Kidney (tissue), 14 donors: ENCODE measurements around the gene TTC6. TPM values are rescaled to one million over a fixed set of nuclear protein-coding genes. Genes with fewer than 3 reads are reported as not detected.

Experiments
- DNase-seq, 5 donors: peaks; one replicate each; pipeline ENCODE4 v3.0.0-alpha.2; 2013 to 2020
- FAIRE-seq: peaks from 2 replicates; lab custom pipeline; 2012; peaks lifted over from hg19 to GRCh38; lab: Jason Lieb, UNC
- H3K27ac ChIP-seq, 2 donors: one replicate each; pipeline ENCODE4 v1.7.0; 2013; ENCODE audit warnings: low read depth in 2 of 2, low read length in 2 of 2, inconsistent platforms in 1 of 2
- H3K27me3 ChIP-seq: one replicate; pipeline ENCODE4 v1.7.1; 2013; ENCODE audit warnings: low read length, inconsistent platforms; ENCODE audit not compliant: control insufficient read depth, insufficient read depth
- H3K36me3 ChIP-seq, 3 donors: one replicate each; pipeline versions ENCODE4 v1.7.0 to v1.7.1; 2013; ENCODE audit warnings: low read length in 3 of 3, control low read depth in 1 of 3, inconsistent platforms in 1 of 3; ENCODE audit not compliant: insufficient read depth in 3 of 3, control insufficient read depth in 2 of 3
- H3K4me1 ChIP-seq, 3 donors: one replicate each; pipeline versions ENCODE4 v1.7.0 to v1.7.1; 2013; ENCODE audit warnings: low read length in 3 of 3, inconsistent platforms in 1 of 3, low read depth in 1 of 3; ENCODE audit not compliant: control insufficient read depth in 2 of 3, insufficient read depth in 2 of 3
- H3K4me3 ChIP-seq, 3 donors: one replicate each; pipeline versions ENCODE4 v1.7.0 to v1.8.1; 2013; ENCODE audit warnings: low read length in 3 of 3, control low read depth in 1 of 3, inconsistent platforms in 1 of 3
- H3K9ac ChIP-seq, 3 donors: one replicate each; pipeline versions ENCODE4 v1.7.0 to v1.7.1; 2013; ENCODE audit warnings: low read length in 3 of 3, control low read depth in 1 of 3, inconsistent platforms in 1 of 3
- H3K9me3 ChIP-seq, 3 donors: one replicate each; pipeline versions ENCODE4 v1.7.0 to v1.7.1; 2013; ENCODE audit warnings: low read length in 3 of 3, control low read depth in 1 of 3, inconsistent platforms in 1 of 3; ENCODE audit not compliant: control insufficient read depth in 2 of 3, insufficient read depth in 1 of 3
- intact Hi-C: fragments of 100-400 bp; cut with DNase I; formaldehyde crosslinking; loops from one replicate; pipeline ENCODE4 v1.11.1; 2022
- polyA plus RNA-seq: library from polyadenylated mRNA; stranded (reverse); fragments of 350-450 nt; fragmentation: Illumina TruSeq; extraction: RNeasy Lipid Tissue Mini Kit (QIAGEN cat#74804); gene quantifications from one replicate; pipeline ENCODE4 v1.2.3, GENCODE V29; 2014; ENCODE audit warnings: low read depth, low replicate concordance; ENCODE audit not compliant: insufficient read depth
- total RNA-seq: library from RNA; stranded (reverse); fragmentation: NEBNext Ultra II Directional; extraction: Animal tissue kit (Norgen Biotek cat#: 25700); gene quantifications from one replicate; pipeline ENCODE4 v1.2.1, GENCODE V29; 2021
- TF ChIP-seq, protein P1 (sequence below): IDR thresholded peaks from 3 replicates; pipeline ENCODE4 v1.5.1; 2012; ENCODE audit warnings: mild to moderate bottlenecking, moderate library complexity, borderline replicate concordance; ENCODE audit not compliant: insufficient read depth; ENCODE audit errors: extremely low read depth
- donor health status: control.
- donor health status: control.
- donor health status: control.
- donor health status: control.
- donor health status: control.
- donor health status: DM: yes; HTN: yes; CAD: no.
- donor health status: Normal renal cell carcinoma (clear cell type).

The TTC6 gene
- total and polyA plus RNA-seq, 2 donors from 2014 or later, result not detected

DNA sequence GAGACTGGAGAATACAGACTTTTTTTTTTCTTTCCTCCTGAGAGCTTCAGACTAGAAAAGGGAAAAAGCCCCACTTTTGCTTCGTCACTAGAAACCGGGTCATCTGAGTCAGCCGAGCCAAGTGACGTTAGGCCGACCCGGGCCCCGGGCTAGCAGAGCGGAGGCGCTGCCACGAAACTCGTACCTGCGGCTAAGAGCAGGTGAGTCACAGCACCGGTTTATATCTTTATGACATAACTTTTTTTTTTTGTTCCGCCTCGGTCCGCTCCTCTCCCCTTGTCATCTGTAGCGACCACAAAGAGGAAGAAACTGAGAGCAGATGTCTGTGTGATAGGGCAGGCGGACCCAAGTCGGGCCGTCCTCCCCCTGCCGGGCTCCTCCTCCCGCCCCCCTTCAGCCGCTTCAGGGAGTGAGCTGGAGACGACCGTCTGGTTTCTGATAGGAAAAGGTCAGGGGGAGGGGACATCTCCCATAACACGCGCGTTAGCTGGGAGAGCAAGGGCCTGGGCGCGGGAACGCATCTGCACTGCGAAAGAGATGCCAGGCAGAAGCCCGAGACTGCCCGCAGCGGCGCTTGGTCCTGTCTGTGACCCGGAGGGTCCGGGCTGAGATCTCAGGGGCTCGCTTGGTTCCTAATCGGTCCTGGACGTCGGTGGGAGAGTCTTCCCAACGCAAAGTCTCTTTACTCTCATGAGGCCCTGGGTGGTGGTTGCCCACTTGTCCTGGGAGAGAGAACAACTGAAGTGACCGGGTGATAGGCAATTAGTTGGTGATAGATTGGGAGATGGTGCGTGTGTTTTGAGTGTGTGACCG lies 586 bp downstream of the TTC6 start:
- TF ChIP-seq, protein P1, sequence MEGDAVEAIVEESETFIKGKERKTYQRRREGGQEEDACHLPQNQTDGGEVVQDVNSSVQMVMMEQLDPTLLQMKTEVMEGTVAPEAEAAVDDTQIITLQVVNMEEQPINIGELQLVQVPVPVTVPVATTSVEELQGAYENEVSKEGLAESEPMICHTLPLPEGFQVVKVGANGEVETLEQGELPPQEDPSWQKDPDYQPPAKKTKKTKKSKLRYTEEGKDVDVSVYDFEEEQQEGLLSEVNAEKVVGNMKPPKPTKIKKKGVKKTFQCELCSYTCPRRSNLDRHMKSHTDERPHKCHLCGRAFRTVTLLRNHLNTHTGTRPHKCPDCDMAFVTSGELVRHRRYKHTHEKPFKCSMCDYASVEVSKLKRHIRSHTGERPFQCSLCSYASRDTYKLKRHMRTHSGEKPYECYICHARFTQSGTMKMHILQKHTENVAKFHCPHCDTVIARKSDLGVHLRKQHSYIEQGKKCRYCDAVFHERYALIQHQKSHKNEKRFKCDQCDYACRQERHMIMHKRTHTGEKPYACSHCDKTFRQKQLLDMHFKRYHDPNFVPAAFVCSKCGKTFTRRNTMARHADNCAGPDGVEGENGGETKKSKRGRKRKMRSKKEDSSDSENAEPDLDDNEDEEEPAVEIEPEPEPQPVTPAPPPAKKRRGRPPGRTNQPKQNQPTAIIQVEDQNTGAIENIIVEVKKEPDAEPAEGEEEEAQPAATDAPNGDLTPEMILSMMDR, result no peak
- peaks cover 0 to 9% (median 0%) of the 10 kb centered on the region in 3 donors for H3K4me1 ChIP-seq
- H3K27me3 ChIP-seq, result peaks cover 76% of the 10 kb centered on the region
- DNase-seq, result peak; percentile 29 to 72 (median 45)
- H3K36me3 ChIP-seq, result no peaks in the 10 kb centered on the region
- no peak overlapping the region for H3K27ac ChIP-seq
- no peak overlapping the region for H3K4me3 ChIP-seq
- intact Hi-C loops, result no loop called here
- no peak overlapping the region for H3K9ac ChIP-seq
- no peak for FAIRE-seq
- H3K9me3 ChIP-seq, result no peaks in the 10 kb centered on the region

DNA sequence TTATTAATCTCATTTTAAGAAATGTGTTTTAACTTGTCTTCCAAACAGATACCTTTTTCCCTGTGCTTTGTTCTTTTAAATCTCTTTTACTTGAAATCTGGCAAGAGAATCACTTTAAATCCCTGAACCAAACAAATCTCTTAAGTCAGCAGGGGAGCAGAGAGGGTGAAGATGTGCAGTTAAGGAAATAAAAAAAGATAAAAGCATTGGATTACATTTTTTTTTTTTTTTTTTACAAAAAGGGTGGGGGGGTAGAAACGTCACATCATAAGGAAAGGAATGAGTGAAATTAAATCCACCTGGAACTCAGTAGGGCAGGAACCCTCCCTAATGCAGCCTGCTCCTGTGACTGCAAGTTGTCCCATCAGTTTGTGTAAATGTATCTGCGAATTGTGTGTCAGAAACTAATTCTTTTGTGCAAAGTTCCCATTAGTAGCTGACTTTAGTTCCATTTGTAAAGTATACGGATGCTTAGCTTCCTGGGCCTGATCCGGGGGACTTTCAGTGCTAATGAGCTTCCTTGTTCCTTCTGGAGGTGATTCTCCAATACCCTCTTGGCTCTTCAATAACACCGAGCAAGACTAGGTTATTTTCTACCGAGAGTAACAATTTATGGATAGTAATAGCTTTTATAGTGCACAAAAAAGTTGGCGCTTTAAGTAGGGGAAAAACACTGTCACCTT lies 1.5 kb downstream of the TTC6 start:
- H3K9ac ChIP-seq, result no peak overlapping the region
- no peak for DNase-seq
- H3K4me3 ChIP-seq, result no peak overlapping the region
- H3K27me3 ChIP-seq, result peaks cover 83% of the 10 kb centered on the region
- intact Hi-C loops, result no loop called here
- H3K27ac ChIP-seq, result no peak overlapping the region
- TF ChIP-seq, protein P1, result no peak
- no peaks in the 10 kb centered on the region for H3K9me3 ChIP-seq
- peaks cover 0 to 9% (median 0%) of the 10 kb centered on the region in 3 donors for H3K4me1 ChIP-seq
- H3K36me3 ChIP-seq, result no peaks in the 10 kb centered on the region
- FAIRE-seq, result no peak

DNA sequence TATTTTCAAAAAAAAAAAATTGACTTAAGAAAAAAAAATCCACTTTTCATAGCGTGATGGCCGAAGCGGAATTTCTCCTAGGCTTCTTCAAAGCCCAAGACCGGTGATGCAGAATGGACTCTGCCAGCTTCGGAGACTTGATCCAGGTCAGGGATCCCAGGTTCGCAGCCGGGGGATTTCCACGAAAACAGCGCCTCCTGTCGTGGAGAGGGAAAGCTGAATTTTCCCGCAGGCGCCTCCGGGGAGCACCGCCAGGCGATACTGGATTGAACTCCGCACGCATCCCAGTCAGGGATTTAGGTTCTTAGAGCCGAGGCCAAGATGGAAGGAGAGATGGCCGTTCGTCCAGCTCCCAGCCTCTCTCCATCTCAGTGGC lies 2.1 kb downstream of the TTC6 start:
- Histone ChIP-seq H3K27ac (no peak overlapping the region), H3K9me3 (no peaks in the 10 kb centered on the region), H3K36me3 (no peaks in the 10 kb centered on the region), H3K4me1 (peaks cover 0 to 9% (median 0%) of the 10 kb centered on the region in 3 donors), H3K4me3 (no peak overlapping the region), H3K27me3 (peaks cover 84% of the 10 kb centered on the region), H3K9ac (no peak overlapping the region)
- TF ChIP-seq, protein P1, result no peak
- DNase-seq, result peak in 2 of 5 donors; percentile 33 to 34
- intact Hi-C loops, result no loop called here
- FAIRE-seq, result no peak
